ENCODE measurements around the gene JARID2. TPM values are rescaled to one million over a fixed set of nuclear protein-coding genes. Genes with fewer than 3 reads are reported as not detected.

JARID2 gene
- total RNA-seq, 1 donor from 2014 or later: 5.0 TPM

GRCh38 chr6:15483060-15483459 lies 237.2 kb downstream of the JARID2 start:
- TF ChIP-seq, protein P1, sequence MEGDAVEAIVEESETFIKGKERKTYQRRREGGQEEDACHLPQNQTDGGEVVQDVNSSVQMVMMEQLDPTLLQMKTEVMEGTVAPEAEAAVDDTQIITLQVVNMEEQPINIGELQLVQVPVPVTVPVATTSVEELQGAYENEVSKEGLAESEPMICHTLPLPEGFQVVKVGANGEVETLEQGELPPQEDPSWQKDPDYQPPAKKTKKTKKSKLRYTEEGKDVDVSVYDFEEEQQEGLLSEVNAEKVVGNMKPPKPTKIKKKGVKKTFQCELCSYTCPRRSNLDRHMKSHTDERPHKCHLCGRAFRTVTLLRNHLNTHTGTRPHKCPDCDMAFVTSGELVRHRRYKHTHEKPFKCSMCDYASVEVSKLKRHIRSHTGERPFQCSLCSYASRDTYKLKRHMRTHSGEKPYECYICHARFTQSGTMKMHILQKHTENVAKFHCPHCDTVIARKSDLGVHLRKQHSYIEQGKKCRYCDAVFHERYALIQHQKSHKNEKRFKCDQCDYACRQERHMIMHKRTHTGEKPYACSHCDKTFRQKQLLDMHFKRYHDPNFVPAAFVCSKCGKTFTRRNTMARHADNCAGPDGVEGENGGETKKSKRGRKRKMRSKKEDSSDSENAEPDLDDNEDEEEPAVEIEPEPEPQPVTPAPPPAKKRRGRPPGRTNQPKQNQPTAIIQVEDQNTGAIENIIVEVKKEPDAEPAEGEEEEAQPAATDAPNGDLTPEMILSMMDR (IDR thresholded peaks at IDR 0.05): no peak
- no peaks in the 10 kb centered on the region for H3K27me3 ChIP-seq
- H3K4me3 ChIP-seq: no peak overlapping the region
- peaks cover 8 to 9% of the 10 kb centered on the region in 2 donors for H3K36me3 ChIP-seq
- H3K9me3 ChIP-seq: no peaks in the 10 kb centered on the region
- intact Hi-C loops (cut with DNase I): no loop called here
- DNase-seq (ENCODE audit: low spot score in 2 of 2): no peak
- peaks cover 0 to 8% of the 10 kb centered on the region in 2 donors for H3K4me1 ChIP-seq
- H3K27ac ChIP-seq: no peak overlapping the region

DNA sequence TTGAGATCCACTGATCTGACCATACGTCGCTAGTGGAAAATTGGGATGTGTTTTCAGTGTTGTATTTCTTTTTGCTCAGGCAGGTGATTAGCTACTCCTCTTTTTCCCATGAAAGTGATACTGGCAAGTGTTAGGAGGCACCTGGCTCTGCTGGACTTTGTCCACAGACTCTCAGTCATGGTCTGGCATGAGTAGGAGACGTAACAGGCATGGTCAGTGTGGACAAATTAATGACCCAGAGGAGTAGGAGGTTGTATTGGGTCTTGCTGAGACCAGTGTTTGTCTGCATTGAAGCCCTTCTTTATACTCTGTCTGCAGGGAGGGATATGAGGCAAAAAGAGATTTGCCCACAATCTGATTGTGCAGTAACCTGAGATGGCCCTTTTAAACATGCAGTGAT lies 238.3 kb downstream of the JARID2 start:
- peaks cover 15 to 20% of the 10 kb centered on the region in 2 donors for H3K36me3 ChIP-seq
- no peak overlapping the region for H3K4me3 ChIP-seq
- TF ChIP-seq, protein P1 (IDR thresholded peaks at IDR 0.05): no peak
- H3K27ac ChIP-seq: no peak overlapping the region
- H3K9me3 ChIP-seq: no peaks in the 10 kb centered on the region
- H3K27me3 ChIP-seq: no peaks in the 10 kb centered on the region
- DNase-seq (ENCODE audit: low spot score in 2 of 2): no peak
- peaks cover 0 to 8% of the 10 kb centered on the region in 2 donors for H3K4me1 ChIP-seq
- intact Hi-C loops (cut with DNase I): no loop called here

DNA sequence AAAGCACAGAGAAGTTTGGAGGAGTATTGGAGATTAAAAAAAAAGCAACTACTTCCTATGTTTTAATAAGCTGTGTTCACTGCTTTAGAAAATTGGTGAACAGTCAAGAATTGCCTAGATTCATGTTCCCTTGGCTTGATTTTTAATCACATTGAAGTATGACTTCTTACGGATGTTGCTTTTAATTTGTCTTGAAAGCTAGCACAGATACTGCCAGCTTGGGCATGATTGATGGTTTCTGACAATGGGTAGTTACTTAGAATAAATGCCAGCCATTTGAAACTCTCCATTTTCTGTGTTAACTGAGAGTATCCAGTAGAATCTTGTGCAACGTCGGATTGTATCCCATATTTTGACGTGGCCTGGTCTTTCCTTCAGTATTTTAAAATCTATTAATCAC lies 239.0 kb downstream of the JARID2 start:
- peaks cover 20 to 21% of the 10 kb centered on the region in 2 donors for H3K36me3 ChIP-seq

GRCh38 chr6:15485936-15486335 lies 240.1 kb downstream of the JARID2 start:
- TF ChIP-seq, protein P1 (IDR thresholded peaks at IDR 0.05): no peak
- H3K9me3 ChIP-seq: no peaks in the 10 kb centered on the region
- H3K36me3 ChIP-seq: peaks cover 20 to 21% of the 10 kb centered on the region in 2 donors
- H3K27me3 ChIP-seq: no peaks in the 10 kb centered on the region
- intact Hi-C loops (cut with DNase I): no loop called here
- H3K4me1 ChIP-seq: no peaks in the 10 kb centered on the region
- H3K27ac ChIP-seq: no peak overlapping the region
- no peak for DNase-seq (ENCODE audit: low spot score in 2 of 2)
- H3K4me3 ChIP-seq: no peak overlapping the region

More for the DNA sequence above, 239.0 kb downstream of the JARID2 start:
- intact Hi-C loops (cut with DNase I): no loop called here
- no peak for DNase-seq (ENCODE audit: low spot score in 2 of 2)
- H3K27ac ChIP-seq: no peak overlapping the region
- TF ChIP-seq, protein P1 (IDR thresholded peaks at IDR 0.05): no peak
- H3K9me3 ChIP-seq: no peaks in the 10 kb centered on the region
- peaks cover 0 to 6% of the 10 kb centered on the region in 2 donors for H3K4me1 ChIP-seq
- no peaks in the 10 kb centered on the region for H3K27me3 ChIP-seq
- H3K4me3 ChIP-seq: no peak overlapping the region

DNA sequence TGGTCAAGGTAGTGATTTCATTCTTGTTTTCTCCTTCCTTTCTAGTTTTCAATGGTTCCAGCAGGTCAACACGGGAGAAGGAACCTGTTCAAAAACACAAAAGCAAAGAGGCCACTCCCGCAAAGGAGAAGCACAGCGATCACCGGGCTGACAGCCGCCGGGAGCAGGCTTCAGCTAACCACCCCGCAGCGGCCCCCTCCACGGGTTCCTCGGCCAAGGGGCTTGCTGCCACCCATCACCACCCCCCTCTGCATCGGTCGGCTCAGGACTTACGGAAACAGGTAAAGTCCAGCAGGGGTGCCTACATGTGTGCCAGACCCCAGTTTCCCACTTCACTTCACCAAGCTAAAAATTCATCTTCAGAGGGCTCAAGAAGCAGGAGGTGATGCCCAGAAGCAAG lies 241.4 kb downstream of the JARID2 start:
- intact Hi-C loops (cut with DNase I): no loop called here
- no peaks in the 10 kb centered on the region for H3K9me3 ChIP-seq
- peaks cover 20 to 21% of the 10 kb centered on the region in 2 donors for H3K36me3 ChIP-seq
- no peak for DNase-seq (ENCODE audit: low spot score in 2 of 2)
- TF ChIP-seq, protein P1 (IDR thresholded peaks at IDR 0.05): no peak
- H3K27me3 ChIP-seq: no peaks in the 10 kb centered on the region
- H3K4me1 ChIP-seq: peaks cover 0 to 2% of the 10 kb centered on the region in 2 donors
- no peak overlapping the region for H3K27ac ChIP-seq
- H3K4me3 ChIP-seq: no peak overlapping the region

Measured in ascending aorta (tissue), 2 donors.